ENCODE data around the gene BTNL3. TPM values are rescaled to one million over a fixed set of nuclear protein-coding genes. Genes with fewer than 3 reads are reported as not detected.

BTNL3 gene, protein sequence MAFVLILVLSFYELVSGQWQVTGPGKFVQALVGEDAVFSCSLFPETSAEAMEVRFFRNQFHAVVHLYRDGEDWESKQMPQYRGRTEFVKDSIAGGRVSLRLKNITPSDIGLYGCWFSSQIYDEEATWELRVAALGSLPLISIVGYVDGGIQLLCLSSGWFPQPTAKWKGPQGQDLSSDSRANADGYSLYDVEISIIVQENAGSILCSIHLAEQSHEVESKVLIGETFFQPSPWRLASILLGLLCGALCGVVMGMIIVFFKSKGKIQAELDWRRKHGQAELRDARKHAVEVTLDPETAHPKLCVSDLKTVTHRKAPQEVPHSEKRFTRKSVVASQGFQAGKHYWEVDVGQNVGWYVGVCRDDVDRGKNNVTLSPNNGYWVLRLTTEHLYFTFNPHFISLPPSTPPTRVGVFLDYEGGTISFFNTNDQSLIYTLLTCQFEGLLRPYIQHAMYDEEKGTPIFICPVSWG
- under 1 TPM in 1 of 4 donors, not detected in 3; 0.17 TPM for total RNA-seq

DNA sequence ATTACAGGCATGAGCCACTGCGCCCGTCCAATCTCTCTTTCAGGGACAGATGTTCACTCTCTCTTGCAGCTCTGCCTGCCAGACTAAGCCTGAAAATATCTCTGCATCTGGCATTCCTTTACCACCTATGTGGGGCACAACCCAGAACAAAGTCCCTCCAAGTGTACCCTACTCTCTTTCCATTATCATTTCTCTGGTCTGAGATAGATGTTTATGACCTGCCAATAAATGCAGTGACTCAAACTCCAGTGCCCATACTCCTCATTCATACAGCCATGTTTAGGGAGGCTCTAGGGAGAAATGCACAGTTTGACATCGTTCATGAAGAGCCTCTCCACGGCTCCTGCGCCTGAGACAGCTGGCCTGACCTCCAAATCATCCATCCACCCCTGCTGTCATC lies at the start of gene BTNL3:
TSS of gene BTNL3 (plus strand) at position 255 of the 400 bp plus-strand sequence. CDS start 183 bp downstream, outside the sequence.
- intact Hi-C loops (cut with DNase I; ENCODE audit: low total_unique reads) (no loop called here), in situ Hi-C loops (cut with MboI; ENCODE audit: low sequenced_read_pairs in 4 of 4) (no loop called here)
- DNase-seq (no peak), ATAC-seq (no peak)
- no peaks in the 10 kb centered on the region for H3K9me3 ChIP-seq
- H3K36me3 ChIP-seq = no peaks in the 10 kb centered on the region
- TF ChIP-seq CTCF (IDR thresholded peaks at IDR 0.05 in 4 of 5, conservative IDR thresholded peaks at IDR 0.05 in 1 of 5) (no peak), POLR2A (IDR thresholded peaks at IDR 0.05) (no peak)
- no peak within 1 kb of the TSS for H3K27ac ChIP-seq
- no peak within 1 kb of the TSS for H3K4me3 ChIP-seq
- no peaks in the 10 kb centered on the region for H3K27me3 ChIP-seq
- H3K4me1 ChIP-seq = no peaks in the 10 kb centered on the region

DNA sequence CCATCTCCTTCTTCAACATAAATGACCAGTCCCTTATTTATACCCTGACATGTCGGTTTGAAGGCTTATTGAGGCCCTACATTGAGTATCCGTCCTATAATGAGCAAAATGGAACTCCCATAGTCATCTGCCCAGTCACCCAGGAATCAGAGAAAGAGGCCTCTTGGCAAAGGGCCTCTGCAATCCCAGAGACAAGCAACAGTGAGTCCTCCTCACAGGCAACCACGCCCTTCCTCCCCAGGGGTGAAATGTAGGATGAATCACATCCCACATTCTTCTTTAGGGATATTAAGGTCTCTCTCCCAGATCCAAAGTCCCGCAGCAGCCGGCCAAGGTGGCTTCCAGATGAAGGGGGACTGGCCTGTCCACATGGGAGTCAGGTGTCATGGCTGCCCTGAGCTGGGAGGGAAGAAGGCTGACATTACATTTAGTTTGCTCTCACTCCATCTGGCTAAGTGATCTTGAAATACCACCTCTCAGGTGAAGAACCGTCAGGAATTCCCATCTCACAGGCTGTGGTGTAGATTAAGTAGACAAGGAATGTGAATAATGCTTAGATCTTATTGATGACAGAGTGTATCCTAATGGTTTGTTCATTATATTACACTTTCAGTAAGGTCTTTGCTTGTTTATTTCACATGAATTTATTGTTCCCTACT lies 38.2 kb upstream of the BTNL3 start:
- TF ChIP-seq POLR2A (IDR thresholded peaks at IDR 0.05) (no peak), CTCF (IDR thresholded peaks at IDR 0.05 in 4 of 5, conservative IDR thresholded peaks at IDR 0.05 in 1 of 5) (no peak)
- Histone ChIP-seq H3K27me3 (no peaks in the 10 kb centered on the region), H3K9me3 (no peaks in the 10 kb centered on the region), H3K4me3 (no peak overlapping the region), H3K27ac (no peak overlapping the region), H3K36me3 (no peaks in the 10 kb centered on the region), H3K4me1 (no peaks in the 10 kb centered on the region)
- no peak for DNase-seq
- in situ Hi-C loops (cut with MboI; ENCODE audit: low sequenced_read_pairs in 4 of 4) (no loop called here), intact Hi-C loops (cut with DNase I; ENCODE audit: low total_unique reads) (no loop called here)
- ATAC-seq = no peak

DNA sequence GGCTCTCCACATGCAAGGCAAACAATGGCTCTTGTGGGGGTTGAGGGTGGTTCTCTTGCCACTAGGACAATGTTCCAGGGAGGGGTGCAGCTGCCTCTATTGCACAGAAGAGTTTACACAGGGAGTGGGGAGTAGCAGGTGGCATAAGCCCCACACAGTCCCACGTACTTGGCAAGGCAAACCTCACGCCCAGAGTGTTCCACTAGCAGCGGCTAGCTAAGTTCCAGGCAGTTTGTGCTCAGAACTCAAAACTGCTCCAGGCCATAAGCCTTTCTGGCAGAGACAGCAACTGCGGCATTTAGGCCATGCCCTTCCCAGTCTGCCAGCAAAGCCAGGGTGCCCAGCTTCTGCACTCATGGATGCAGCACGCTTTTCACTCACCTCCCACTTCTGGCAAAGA lies 29.0 kb upstream of the BTNL3 start:
- intact Hi-C loops (cut with DNase I; ENCODE audit: low total_unique reads) = no loop called here
- H3K4me3 ChIP-seq = no peak overlapping the region
- no peaks in the 10 kb centered on the region for H3K36me3 ChIP-seq
- no peaks in the 10 kb centered on the region for H3K4me1 ChIP-seq
- in situ Hi-C loops (cut with MboI; ENCODE audit: low sequenced_read_pairs in 4 of 4) = no loop called here
- ATAC-seq (no peak), DNase-seq (no peak)
- H3K9me3 ChIP-seq = no peaks in the 10 kb centered on the region
- no peaks in the 10 kb centered on the region for H3K27me3 ChIP-seq
- no peak overlapping the region for H3K27ac ChIP-seq
- no peak for TF ChIP-seq CTCF (IDR thresholded peaks at IDR 0.05 in 4 of 5, conservative IDR thresholded peaks at IDR 0.05 in 1 of 5)
- no peak for TF ChIP-seq POLR2A (IDR thresholded peaks at IDR 0.05)

DNA sequence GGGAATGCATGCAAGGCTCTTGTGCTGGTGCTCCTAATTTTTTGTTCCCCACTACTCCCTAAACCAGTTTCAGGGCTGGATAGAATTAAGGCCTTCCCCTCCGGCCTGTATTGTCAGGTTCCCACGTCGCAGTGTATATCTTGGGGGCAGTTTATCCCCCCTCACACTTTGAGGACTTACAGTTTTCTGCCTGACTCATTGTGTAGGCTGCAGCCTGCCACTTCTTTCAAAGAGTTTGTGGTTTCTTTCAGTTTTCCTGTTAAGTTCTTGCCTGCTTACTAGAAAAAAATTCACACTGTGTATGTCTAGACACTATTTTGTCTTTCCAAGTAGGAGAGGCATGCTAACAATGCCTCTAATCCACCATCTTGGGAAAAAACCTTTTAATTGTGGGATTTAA lies 28.4 kb upstream of the BTNL3 start:
- in situ Hi-C loops (cut with MboI; ENCODE audit: low sequenced_read_pairs in 4 of 4) = no loop called here

More for the DNA sequence above, 28.4 kb upstream of the BTNL3 start:
- ATAC-seq (no peak), DNase-seq (no peak)
- intact Hi-C loops (cut with DNase I; ENCODE audit: low total_unique reads) = no loop called here
- Histone ChIP-seq H3K9me3 (no peaks in the 10 kb centered on the region), H3K36me3 (no peaks in the 10 kb centered on the region), H3K4me3 (no peak overlapping the region), H3K4me1 (no peaks in the 10 kb centered on the region), H3K27me3 (no peaks in the 10 kb centered on the region), H3K27ac (no peak overlapping the region)
- TF ChIP-seq CTCF (IDR thresholded peaks at IDR 0.05 in 4 of 5, conservative IDR thresholded peaks at IDR 0.05 in 1 of 5) (no peak), POLR2A (IDR thresholded peaks at IDR 0.05) (no peak)

Measured in gastrocnemius medialis (tissue), 4 donors.